HepG2 (cell line): ENCODE results near the gene FBXL22.

Experiments
- AKAP8 ChIP-seq: sonication (generic); formaldehyde crosslinking; IDR thresholded peaks from 2 replicates; pipeline ENCODE4 v1.5.1; 2020; ENCODE audit warnings: mild to moderate bottlenecking, missing genetic modification reagents
- GTF2F1 ChIP-seq: fragments of 150-350 bp; IDR thresholded peaks from 2 replicates; pipeline ENCODE4 v1.6.1; 2014; ENCODE audit warnings: low read length
- KAT8 ChIP-seq: IDR thresholded peaks from 2 replicates; pipeline ENCODE4 v1.6.1; 2016; ENCODE audit warnings: missing genetic modification reagents, missing compliant biosample characterization
- MTA3 ChIP-seq: sonication (generic); formaldehyde crosslinking; IDR thresholded peaks from 2 replicates; pipeline ENCODE4 v1.4.0; 2020; ENCODE audit warnings: missing genetic modification reagents
- SALL2 ChIP-seq: sonication (generic); formaldehyde crosslinking; IDR thresholded peaks from 2 replicates; pipeline ENCODE4 v1.8.1; 2023; ENCODE audit warnings: mild to moderate bottlenecking, missing genetic modification reagents, inconsistent platforms
- TF ChIP-seq, protein P1 (sequence below), 2 experiments: IDR thresholded peaks; 2 replicates each; pipeline ENCODE4 v1.6.1; 2011 to 2012; ENCODE audit warnings: low read length in 2 of 2, borderline replicate concordance in 1 of 2, low read depth in 1 of 2, mild to moderate bottlenecking in 1 of 2, moderate library complexity in 1 of 2
- TF ChIP-seq, protein P2 (sequence below): sonication (generic); formaldehyde crosslinking; IDR thresholded peaks from 2 replicates; pipeline ENCODE4 v1.5.0; 2020; ENCODE audit warnings: mild to moderate bottlenecking, missing genetic modification reagents, moderate library complexity

DNA sequence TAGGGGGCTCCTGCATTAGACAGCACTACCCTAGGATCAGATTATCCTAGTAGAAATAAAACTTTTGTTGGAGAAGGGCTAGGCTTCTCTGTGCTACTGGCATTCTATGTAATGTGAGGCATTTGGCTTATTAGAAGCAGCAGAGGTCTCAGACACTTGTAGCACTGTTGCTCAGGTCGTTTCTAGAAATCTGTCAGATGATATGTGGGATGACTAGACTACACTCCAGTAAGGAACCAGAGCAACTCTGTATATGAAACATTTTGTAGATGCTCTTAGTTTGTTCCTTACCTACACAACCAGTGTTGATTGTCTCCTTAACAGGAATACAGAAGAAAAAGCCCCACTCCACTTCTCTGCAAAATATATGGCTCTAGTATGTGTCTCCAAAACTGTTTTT is 21.9 kb upstream of the FBXL22 start:
- TF ChIP-seq MTA3 (CRISPR knock-in tag) (no peak), KAT8 (CRISPR knock-in tag) (no peak), GTF2F1 (no peak), AKAP8 (CRISPR knock-in tag) (no peak), SALL2 (CRISPR knock-in tag) (no peak)
- TF ChIP-seq, protein P1, sequence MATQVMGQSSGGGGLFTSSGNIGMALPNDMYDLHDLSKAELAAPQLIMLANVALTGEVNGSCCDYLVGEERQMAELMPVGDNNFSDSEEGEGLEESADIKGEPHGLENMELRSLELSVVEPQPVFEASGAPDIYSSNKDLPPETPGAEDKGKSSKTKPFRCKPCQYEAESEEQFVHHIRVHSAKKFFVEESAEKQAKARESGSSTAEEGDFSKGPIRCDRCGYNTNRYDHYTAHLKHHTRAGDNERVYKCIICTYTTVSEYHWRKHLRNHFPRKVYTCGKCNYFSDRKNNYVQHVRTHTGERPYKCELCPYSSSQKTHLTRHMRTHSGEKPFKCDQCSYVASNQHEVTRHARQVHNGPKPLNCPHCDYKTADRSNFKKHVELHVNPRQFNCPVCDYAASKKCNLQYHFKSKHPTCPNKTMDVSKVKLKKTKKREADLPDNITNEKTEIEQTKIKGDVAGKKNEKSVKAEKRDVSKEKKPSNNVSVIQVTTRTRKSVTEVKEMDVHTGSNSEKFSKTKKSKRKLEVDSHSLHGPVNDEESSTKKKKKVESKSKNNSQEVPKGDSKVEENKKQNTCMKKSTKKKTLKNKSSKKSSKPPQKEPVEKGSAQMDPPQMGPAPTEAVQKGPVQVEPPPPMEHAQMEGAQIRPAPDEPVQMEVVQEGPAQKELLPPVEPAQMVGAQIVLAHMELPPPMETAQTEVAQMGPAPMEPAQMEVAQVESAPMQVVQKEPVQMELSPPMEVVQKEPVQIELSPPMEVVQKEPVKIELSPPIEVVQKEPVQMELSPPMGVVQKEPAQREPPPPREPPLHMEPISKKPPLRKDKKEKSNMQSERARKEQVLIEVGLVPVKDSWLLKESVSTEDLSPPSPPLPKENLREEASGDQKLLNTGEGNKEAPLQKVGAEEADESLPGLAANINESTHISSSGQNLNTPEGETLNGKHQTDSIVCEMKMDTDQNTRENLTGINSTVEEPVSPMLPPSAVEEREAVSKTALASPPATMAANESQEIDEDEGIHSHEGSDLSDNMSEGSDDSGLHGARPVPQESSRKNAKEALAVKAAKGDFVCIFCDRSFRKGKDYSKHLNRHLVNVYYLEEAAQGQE (IDR thresholded peaks at IDR 0.05; ENCODE audit: borderline replicate concordance in 1 of 2, low read depth in 1 of 2, low read length in 2 of 2): no peak
- TF ChIP-seq, protein P2, sequence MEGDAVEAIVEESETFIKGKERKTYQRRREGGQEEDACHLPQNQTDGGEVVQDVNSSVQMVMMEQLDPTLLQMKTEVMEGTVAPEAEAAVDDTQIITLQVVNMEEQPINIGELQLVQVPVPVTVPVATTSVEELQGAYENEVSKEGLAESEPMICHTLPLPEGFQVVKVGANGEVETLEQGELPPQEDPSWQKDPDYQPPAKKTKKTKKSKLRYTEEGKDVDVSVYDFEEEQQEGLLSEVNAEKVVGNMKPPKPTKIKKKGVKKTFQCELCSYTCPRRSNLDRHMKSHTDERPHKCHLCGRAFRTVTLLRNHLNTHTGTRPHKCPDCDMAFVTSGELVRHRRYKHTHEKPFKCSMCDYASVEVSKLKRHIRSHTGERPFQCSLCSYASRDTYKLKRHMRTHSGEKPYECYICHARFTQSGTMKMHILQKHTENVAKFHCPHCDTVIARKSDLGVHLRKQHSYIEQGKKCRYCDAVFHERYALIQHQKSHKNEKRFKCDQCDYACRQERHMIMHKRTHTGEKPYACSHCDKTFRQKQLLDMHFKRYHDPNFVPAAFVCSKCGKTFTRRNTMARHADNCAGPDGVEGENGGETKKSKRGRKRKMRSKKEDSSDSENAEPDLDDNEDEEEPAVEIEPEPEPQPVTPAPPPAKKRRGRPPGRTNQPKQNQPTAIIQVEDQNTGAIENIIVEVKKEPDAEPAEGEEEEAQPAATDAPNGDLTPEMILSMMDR: no peak
